Sigmoid colon (tissue), 7 donors: ENCODE data around the gene CRYGN. TPM values are rescaled to one million over a fixed set of nuclear protein-coding genes. Genes with fewer than 3 reads are reported as not detected.

Experiments used
- DNase-seq: peaks from one replicate; pipeline ENCODE4 v3.0.0-alpha.2; 2019
- H3K27ac ChIP-seq, 4 donors: fragments of 200-600 bp; sonication (generic); one replicate each; pipeline ENCODE4 v1.5.1; 2016 to 2019; ENCODE audit warnings: mild to moderate bottlenecking in 1 of 4
- H3K27me3 ChIP-seq, 3 donors: fragments of 200-600 bp; sonication (generic); one replicate each; pipeline ENCODE4 v1.5.1; 2019; ENCODE audit warnings: mild to moderate bottlenecking in 1 of 3
- H3K36me3 ChIP-seq, 4 donors: fragments of 200-600 bp; sonication (generic); one replicate each; pipeline ENCODE4 v1.5.1; 2016 to 2019
- H3K4me1 ChIP-seq, 4 donors: fragments of 200-600 bp; sonication (generic); one replicate each; pipeline ENCODE4 v1.5.1; 2017 to 2019
- H3K4me3 ChIP-seq, 4 donors: fragments of 200-600 bp; sonication (generic); one replicate each; pipeline ENCODE4 v1.5.1; 2017 to 2019; ENCODE audit warnings: mild to moderate bottlenecking in 2 of 4, moderate library complexity in 1 of 4
- H3K9me3 ChIP-seq, 4 donors: fragments of 200-600 bp in 3 of 4; sonication (generic) in 3 of 4; one replicate each; pipeline versions ENCODE4 v1.5.1 to v1.6.1; 2013 to 2019
- EP300 ChIP-seq, 4 donors: sonication (generic); formaldehyde crosslinking; IDR thresholded peaks; one replicate each; pipeline ENCODE4 v1.6.1; 2017; ENCODE audit warnings: antibody characterized with exemption in 4 of 4
- POLR2A ChIP-seq, 2 donors: fragments of 450-650 bp; IDR thresholded peaks; one replicate each; pipeline ENCODE4 v1.6.1; 2016; ENCODE audit warnings: antibody characterized with exemption in 2 of 2, mild to moderate bottlenecking in 2 of 2, moderate library complexity in 2 of 2
- POLR2AphosphoS5 ChIP-seq, 4 donors: sonication (generic); formaldehyde crosslinking; IDR thresholded peaks; one replicate each; pipeline ENCODE4 v1.6.1; 2017; ENCODE audit warnings: antibody characterized with exemption in 4 of 4
- WGBS, 2 donors: extraction: QIAGEN DNeasy Blood & Tissue Kit; methylation state at CpG; one replicate each; pipeline ENCODE4 v1.1.7; 2013; 5-methylcytosine and 5-hydroxymethylcytosine counted together
- intact Hi-C: fragments of 100-400 bp; cut with DNase I; formaldehyde crosslinking; loops from one replicate; pipeline ENCODE4 v1.15.1; 2023
- polyA plus RNA-seq, 3 donors: library from polyadenylated mRNA; stranded (reverse); fragments of 200-250 nt; gene quantifications; one replicate each; pipeline ENCODE4 v1.2.3, GENCODE V29; 2013
- small RNA-seq, 3 donors: library from RNA; depleted of rRNA; stranded (forward); fragments of <200 nt; gene quantifications; one replicate each; pipeline ENCODE3, GENCODE V24; 2016
- total RNA-seq, 4 donors: library from RNA; depleted of rRNA; stranded (reverse); fragments of >200 nt; gene quantifications; one replicate each; pipeline ENCODE4 v1.1.0, GENCODE V29; 2016
- TF ChIP-seq, protein P1 (sequence below), 4 experiments: fragments of 450-650 bp in 3 of 4; fragments of 200-600 bp in 1 of 4; IDR thresholded peaks; one replicate each; pipeline ENCODE4 v1.5.1; 2016 to 2019; ENCODE audit warnings: antibody characterized with exemption in 4 of 4, mild to moderate bottlenecking in 3 of 4, moderate library complexity in 2 of 4
- donor health status: healthy with polysubstance abuse.
- donor health status: Bipolar disorder and iron deficiency.
- donor health status: healthy.

CRYGN gene
- total and polyA plus RNA-seq, 7 donors, result 0.17 to 1.8 (median 0.99) TPM; not detected in 3

- Histone ChIP-seq H3K27ac (no peak overlapping the region), H3K9me3 (no peaks in the 10 kb centered on the region), H3K4me3 (no peak overlapping the region), H3K36me3 (peaks cover 17 to 45% (median 21%) of the 10 kb centered on the region in 4 donors), H3K4me1 (peaks cover 0 to 20% (median 18%) of the 10 kb centered on the region in 4 donors), H3K27me3 (peaks cover 12 to 32% (median 18%) of the 10 kb centered on the region in 3 donors)
- TF ChIP-seq EP300 (IDR thresholded peaks at IDR 0.05), result no peak
- no peak for TF ChIP-seq POLR2A (IDR thresholded peaks at IDR 0.05)
- no peak for TF ChIP-seq POLR2AphosphoS5 (IDR thresholded peaks at IDR 0.05)
- TF ChIP-seq, protein P1, sequence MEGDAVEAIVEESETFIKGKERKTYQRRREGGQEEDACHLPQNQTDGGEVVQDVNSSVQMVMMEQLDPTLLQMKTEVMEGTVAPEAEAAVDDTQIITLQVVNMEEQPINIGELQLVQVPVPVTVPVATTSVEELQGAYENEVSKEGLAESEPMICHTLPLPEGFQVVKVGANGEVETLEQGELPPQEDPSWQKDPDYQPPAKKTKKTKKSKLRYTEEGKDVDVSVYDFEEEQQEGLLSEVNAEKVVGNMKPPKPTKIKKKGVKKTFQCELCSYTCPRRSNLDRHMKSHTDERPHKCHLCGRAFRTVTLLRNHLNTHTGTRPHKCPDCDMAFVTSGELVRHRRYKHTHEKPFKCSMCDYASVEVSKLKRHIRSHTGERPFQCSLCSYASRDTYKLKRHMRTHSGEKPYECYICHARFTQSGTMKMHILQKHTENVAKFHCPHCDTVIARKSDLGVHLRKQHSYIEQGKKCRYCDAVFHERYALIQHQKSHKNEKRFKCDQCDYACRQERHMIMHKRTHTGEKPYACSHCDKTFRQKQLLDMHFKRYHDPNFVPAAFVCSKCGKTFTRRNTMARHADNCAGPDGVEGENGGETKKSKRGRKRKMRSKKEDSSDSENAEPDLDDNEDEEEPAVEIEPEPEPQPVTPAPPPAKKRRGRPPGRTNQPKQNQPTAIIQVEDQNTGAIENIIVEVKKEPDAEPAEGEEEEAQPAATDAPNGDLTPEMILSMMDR (IDR thresholded peaks at IDR 0.05), result no peak
- intact Hi-C loops, result no loop called here
- 81 to 84% methylated on average over 32 of the region's 32 CpGs for WGBS, 2 donors
- DNase-seq, result no peak
Measured at GRCh38 chr7:151380199-151381097, 59.5 kb downstream of the CRYGN start.

- DNase-seq, result no peak
- TF ChIP-seq, protein P1 (IDR thresholded peaks at IDR 0.05), result no peak
- TF ChIP-seq POLR2AphosphoS5 (IDR thresholded peaks at IDR 0.05), result no peak
- TF ChIP-seq POLR2A (IDR thresholded peaks at IDR 0.05), result no peak
- no peak for TF ChIP-seq EP300 (IDR thresholded peaks at IDR 0.05)
- Histone ChIP-seq H3K27me3 (peaks cover 12 to 29% (median 18%) of the 10 kb centered on the region in 3 donors), H3K27ac (no peak overlapping the region), H3K36me3 (peaks cover 18 to 52% (median 22%) of the 10 kb centered on the region in 4 donors), H3K4me1 (peaks cover 0 to 20% (median 18%) of the 10 kb centered on the region in 4 donors), H3K4me3 (no peak overlapping the region), H3K9me3 (no peaks in the 10 kb centered on the region)
- intact Hi-C loops, result no loop called here
- 90 to 92% methylated on average over 25 of the region's 25 CpGs for WGBS, 2 donors
Measured at GRCh38 chr7:151379534-151380198, 60.3 kb downstream of the CRYGN start.

DNA sequence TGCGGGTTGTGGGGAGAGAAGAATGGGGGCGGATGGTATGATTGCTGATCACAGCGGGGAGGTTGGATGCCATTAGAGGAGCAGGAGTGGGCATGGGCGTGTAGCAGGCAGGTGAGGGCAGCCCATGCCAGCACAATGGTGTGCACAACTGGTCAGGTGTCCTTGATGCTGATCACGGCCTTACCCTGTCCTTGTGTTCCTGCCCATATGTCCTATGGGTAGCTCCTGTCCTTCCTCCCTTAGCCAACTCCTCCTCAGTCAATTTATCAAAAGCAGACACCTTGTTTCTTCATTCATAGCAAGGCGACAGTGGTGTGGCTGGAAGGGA is 60.8 kb downstream of the CRYGN start:
- Histone ChIP-seq H3K9me3 (no peaks in the 10 kb centered on the region), H3K27me3 (peaks cover 12 to 29% (median 18%) of the 10 kb centered on the region in 3 donors), H3K4me1 (peaks cover 0 to 20% (median 18%) of the 10 kb centered on the region in 4 donors), H3K36me3 (peaks cover 21 to 58% (median 24%) of the 10 kb centered on the region in 4 donors), H3K4me3 (no peak overlapping the region), H3K27ac (no peak overlapping the region)
- TF ChIP-seq EP300 (IDR thresholded peaks at IDR 0.05), result no peak
- TF ChIP-seq, protein P1 (IDR thresholded peaks at IDR 0.05), result no peak
- TF ChIP-seq POLR2AphosphoS5 (IDR thresholded peaks at IDR 0.05), result no peak
- 87 to 93% methylated on average over 6 of the region's 6 CpGs for WGBS, 2 donors
- DNase-seq, result no peak
- intact Hi-C loops, result no loop called here

Small RNAs within 50 kb of the gene (small RNA-seq; reads per million reads assigned to genes)
- 0 reads per million in 3 donors for gene MIR3907
- gene RN7SL76P, result 0 reads per million in 3 donors

Other genes starting within 250 kb of the CRYGN start
- gene H2BK1, start 229.7 kb downstream of the CRYGN start, total RNA-seq, result not detected
- gene H2BK1, start 229.7 kb downstream of the CRYGN start, polyA plus RNA-seq, result not detected
- gene ABCF2, start 212.9 kb downstream of the CRYGN start, total RNA-seq, result 10 to 100 TPM; 25.8 to 34.6 (median 30.2) TPM
- 10 to 100 TPM; 18.3 to 34.6 (median 19.8) TPM for gene ABCF2, start 212.9 kb downstream of the CRYGN start, polyA plus RNA-seq
- gene CHPF2, start 207.7 kb downstream of the CRYGN start, total RNA-seq, result 10 to 100 TPM; 14.3 to 36.3 (median 18.9) TPM
- gene CHPF2, start 207.7 kb downstream of the CRYGN start, polyA plus RNA-seq, result 10 to 100 TPM in 1 of 3 donors, 1 to 10 TPM in 2; 5.4 to 27.9 (median 5.5) TPM
- gene SMARCD3, start 191.4 kb downstream of the CRYGN start, total RNA-seq, result 10 to 100 TPM; 38.8 to 63.1 (median 51.6) TPM
- 10 to 100 TPM in 1 of 3 donors, 1 to 10 TPM in 2; 4.2 to 15.6 (median 9.5) TPM for gene SMARCD3, start 191.4 kb downstream of the CRYGN start, polyA plus RNA-seq
- 10 to 100 TPM; 49.8 to 73.8 (median 64.5) TPM for gene NUB1, start 98.3 kb downstream of the CRYGN start, total RNA-seq
- 10 to 100 TPM; 36.6 to 50.1 (median 43.2) TPM for gene NUB1, start 98.3 kb downstream of the CRYGN start, polyA plus RNA-seq
- 10 to 100 TPM; 14.4 to 23.8 (median 16.9) TPM for gene WDR86, start 30.1 kb downstream of the CRYGN start, total RNA-seq
- 1 to 10 TPM in 2 of 3 donors, under 1 TPM in 1; 0.46 to 4.2 (median 2.1) TPM for gene WDR86, start 30.1 kb downstream of the CRYGN start, polyA plus RNA-seq
- gene RHEB, start 79.8 kb upstream of the CRYGN start, total RNA-seq, result 100 to 1,000 TPM; 121 to 162 (median 136) TPM
- gene RHEB, start 79.8 kb upstream of the CRYGN start, polyA plus RNA-seq, result 100 to 1,000 TPM in 1 of 3 donors, 10 to 100 TPM in 2; 48.3 to 110 (median 91.3) TPM